ENCODE measurements around the gene PIK3CG. TPM values are rescaled to one million over a fixed set of nuclear protein-coding genes. Genes with fewer than 3 reads are reported as not detected.

The PIK3CG gene
- total RNA-seq, 2 donors from 2014 or later: 0.11 TPM; not detected in 1

DNA sequence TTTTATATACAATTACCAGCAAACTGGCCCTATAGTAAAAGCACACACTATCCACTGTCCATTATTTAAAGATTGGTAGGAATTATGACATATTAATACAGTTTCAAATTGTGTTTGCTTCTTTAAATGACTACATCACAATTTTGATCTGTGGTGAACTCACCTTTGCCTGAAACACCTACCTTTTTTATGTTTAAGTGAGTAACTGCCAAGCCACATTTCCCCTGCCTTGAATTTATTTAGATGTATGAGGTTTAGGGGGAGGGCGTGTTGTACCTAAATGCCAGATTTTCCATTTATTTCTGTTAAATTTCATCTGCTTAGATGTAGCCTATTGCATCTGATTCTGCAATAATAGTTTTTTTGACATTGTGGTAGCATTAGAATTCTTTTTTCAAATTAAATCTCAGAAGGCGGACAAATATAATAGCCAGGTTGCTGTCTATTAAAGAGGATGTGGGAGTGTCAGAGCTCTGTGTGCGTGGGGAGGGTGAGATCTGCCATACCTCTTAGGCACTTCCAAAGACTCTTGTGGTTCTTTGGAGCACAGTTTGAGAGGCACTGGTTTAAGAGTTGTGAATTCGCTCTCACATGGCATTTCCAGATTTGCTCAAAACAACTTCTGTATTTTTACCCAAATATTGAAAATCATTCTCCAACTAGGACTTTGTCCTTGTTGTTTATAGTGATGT is 13.8 kb downstream of the PIK3CG start:
- peaks cover 3% of the 10 kb centered on the region for H3K27me3 Mint-ChIP-seq (ENCODE audit: insufficient read depth)
- H3K4me1 ChIP-seq (ENCODE audit: control insufficient read depth, insufficient read depth, low read length): no peaks in the 10 kb centered on the region
- no peak overlapping the region for H3K27ac ChIP-seq (ENCODE audit: low read depth, low read length)
- H3K27me3 ChIP-seq (ENCODE audit: control insufficient read depth, insufficient read depth, low read length, poor library complexity, severe bottlenecking): no peaks in the 10 kb centered on the region
- no peak for DNase-seq
- H3K9me3 ChIP-seq (ENCODE audit: control insufficient read depth, low read length): no peaks in the 10 kb centered on the region
- H3K9me3 Mint-ChIP-seq: peaks cover 11% of the 10 kb centered on the region
- TF ChIP-seq, protein P1, sequence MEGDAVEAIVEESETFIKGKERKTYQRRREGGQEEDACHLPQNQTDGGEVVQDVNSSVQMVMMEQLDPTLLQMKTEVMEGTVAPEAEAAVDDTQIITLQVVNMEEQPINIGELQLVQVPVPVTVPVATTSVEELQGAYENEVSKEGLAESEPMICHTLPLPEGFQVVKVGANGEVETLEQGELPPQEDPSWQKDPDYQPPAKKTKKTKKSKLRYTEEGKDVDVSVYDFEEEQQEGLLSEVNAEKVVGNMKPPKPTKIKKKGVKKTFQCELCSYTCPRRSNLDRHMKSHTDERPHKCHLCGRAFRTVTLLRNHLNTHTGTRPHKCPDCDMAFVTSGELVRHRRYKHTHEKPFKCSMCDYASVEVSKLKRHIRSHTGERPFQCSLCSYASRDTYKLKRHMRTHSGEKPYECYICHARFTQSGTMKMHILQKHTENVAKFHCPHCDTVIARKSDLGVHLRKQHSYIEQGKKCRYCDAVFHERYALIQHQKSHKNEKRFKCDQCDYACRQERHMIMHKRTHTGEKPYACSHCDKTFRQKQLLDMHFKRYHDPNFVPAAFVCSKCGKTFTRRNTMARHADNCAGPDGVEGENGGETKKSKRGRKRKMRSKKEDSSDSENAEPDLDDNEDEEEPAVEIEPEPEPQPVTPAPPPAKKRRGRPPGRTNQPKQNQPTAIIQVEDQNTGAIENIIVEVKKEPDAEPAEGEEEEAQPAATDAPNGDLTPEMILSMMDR (conservative IDR thresholded peaks at IDR 0.05): no peak
- no peak overlapping the region for H3K4me3 ChIP-seq (ENCODE audit: low read length)
- H3K4me1 Mint-ChIP-seq: no peaks in the 10 kb centered on the region
- no peaks in the 10 kb centered on the region for H3K36me3 Mint-ChIP-seq (ENCODE audit: low read depth)
- no peak overlapping the region for H3K9ac ChIP-seq (ENCODE audit: extremely low read depth, low read length, poor library complexity, severe bottlenecking)
- H3K27ac Mint-ChIP-seq: no peak overlapping the region
- no peak overlapping the region for H3K4me3 Mint-ChIP-seq
- 83 to 100% methylated on average over 2 to 4 of the region's 4 CpGs for WGBS, 2 experiments (ENCODE audit: insufficient coverage in 1 of 2, insufficient read length in 1 of 2)
- H3K36me3 ChIP-seq (ENCODE audit: control insufficient read depth, insufficient read depth, low read length): no peaks in the 10 kb centered on the region

DNA sequence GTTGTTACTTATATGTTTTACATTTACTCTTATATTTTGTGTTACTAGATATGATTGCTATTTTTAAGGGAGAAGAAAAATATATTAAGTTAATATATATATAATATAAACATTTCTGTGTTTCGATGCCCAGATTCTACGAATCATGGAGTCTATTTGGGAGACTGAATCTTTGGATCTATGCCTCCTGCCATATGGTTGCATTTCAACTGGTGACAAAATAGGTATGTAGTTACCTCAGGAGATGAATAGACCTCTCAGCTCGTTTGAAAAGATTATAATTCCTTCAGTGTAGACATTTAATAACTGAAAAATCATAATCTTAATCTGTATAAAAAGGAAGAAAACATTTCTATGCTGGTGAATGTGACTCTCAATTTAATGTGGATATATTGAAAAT is 16.9 kb downstream of the PIK3CG start:
- Mint-ChIP-seq H3K4me3 (no peak overlapping the region), H3K36me3 (ENCODE audit: low read depth) (no peaks in the 10 kb centered on the region), H3K4me1 (no peaks in the 10 kb centered on the region), H3K9me3 (no peaks in the 10 kb centered on the region), H3K27me3 (ENCODE audit: insufficient read depth) (peaks cover 5% of the 10 kb centered on the region), H3K27ac (no peak overlapping the region)
- Histone ChIP-seq H3K9ac (ENCODE audit: extremely low read depth, low read length, poor library complexity, severe bottlenecking) (no peak overlapping the region), H3K27me3 (ENCODE audit: control insufficient read depth, insufficient read depth, low read length, poor library complexity, severe bottlenecking) (no peaks in the 10 kb centered on the region), H3K4me3 (ENCODE audit: low read length) (no peak overlapping the region), H3K9me3 (ENCODE audit: control insufficient read depth, low read length) (no peaks in the 10 kb centered on the region), H3K36me3 (ENCODE audit: control insufficient read depth, insufficient read depth, low read length) (no peaks in the 10 kb centered on the region), H3K4me1 (ENCODE audit: control insufficient read depth, insufficient read depth, low read length) (no peaks in the 10 kb centered on the region), H3K27ac (ENCODE audit: low read depth, low read length) (no peak overlapping the region)
- WGBS, 2 experiments (ENCODE audit: insufficient coverage in 1 of 2, insufficient read length in 1 of 2): 96% methylated on average over 3 of the region's 3 CpGs; no CpG with 5 or more reads in 1 of the 2 experiments
- DNase-seq: no peak
- TF ChIP-seq, protein P1 (conservative IDR thresholded peaks at IDR 0.05): no peak

DNA sequence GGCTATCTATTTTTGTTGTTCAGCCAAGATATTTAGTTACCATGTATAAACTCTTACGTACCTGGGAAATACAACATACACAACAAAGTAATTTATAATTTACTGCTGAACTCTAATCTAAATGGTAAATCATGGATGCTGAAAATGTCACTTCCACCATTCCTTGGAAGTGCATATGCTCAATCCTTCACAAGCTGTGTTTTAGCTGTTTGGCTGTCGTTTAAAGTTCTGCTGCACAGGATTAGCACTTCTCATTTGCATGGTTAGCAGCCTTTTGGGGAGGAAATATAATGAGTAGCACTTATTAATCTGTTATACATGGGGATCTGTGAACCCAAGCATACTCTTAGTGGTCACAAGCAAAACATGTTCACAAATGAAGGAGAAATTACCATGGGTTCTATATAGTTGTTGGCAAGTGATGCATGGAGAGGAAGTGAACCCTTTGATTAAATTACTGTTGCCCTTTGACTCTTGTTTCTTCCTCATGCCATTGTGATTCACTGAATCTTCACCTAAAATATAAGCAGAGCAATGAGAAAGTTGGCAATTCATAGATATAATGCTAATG is 18.5 kb downstream of the PIK3CG start:
- Histone ChIP-seq H3K9ac (ENCODE audit: extremely low read depth, low read length, poor library complexity, severe bottlenecking) (no peak overlapping the region), H3K4me1 (ENCODE audit: control insufficient read depth, insufficient read depth, low read length) (no peaks in the 10 kb centered on the region), H3K36me3 (ENCODE audit: control insufficient read depth, insufficient read depth, low read length) (no peaks in the 10 kb centered on the region), H3K27me3 (ENCODE audit: control insufficient read depth, insufficient read depth, low read length, poor library complexity, severe bottlenecking) (no peaks in the 10 kb centered on the region), H3K9me3 (ENCODE audit: control insufficient read depth, low read length) (no peaks in the 10 kb centered on the region), H3K27ac (ENCODE audit: low read depth, low read length) (no peak overlapping the region), H3K4me3 (ENCODE audit: low read length) (no peak overlapping the region)
- H3K27ac Mint-ChIP-seq: no peak overlapping the region
- H3K9me3 Mint-ChIP-seq: no peaks in the 10 kb centered on the region
- no peak for DNase-seq
- no peaks in the 10 kb centered on the region for H3K4me1 Mint-ChIP-seq
- H3K4me3 Mint-ChIP-seq: no peak overlapping the region
- TF ChIP-seq, protein P1 (conservative IDR thresholded peaks at IDR 0.05): no peak
- H3K36me3 Mint-ChIP-seq (ENCODE audit: low read depth): no peaks in the 10 kb centered on the region
- peaks cover 5% of the 10 kb centered on the region for H3K27me3 Mint-ChIP-seq (ENCODE audit: insufficient read depth)
- 88 to 90% methylated on average over 1 to 2 of the region's 2 CpGs for WGBS, 2 experiments (ENCODE audit: insufficient coverage in 1 of 2, insufficient read length in 1 of 2)

Measured in endodermal cell (in vitro differentiated cells).